IPS-15b (cell line): ENCODE measurements around the gene TCAIM.

Experiments
- H3K27me3 ChIP-seq: one replicate; pipeline ENCODE4 v1.6.1; 2013; ENCODE audit warnings: low read length; ENCODE audit not compliant: control insufficient read depth, insufficient read depth
- H3K36me3 ChIP-seq: one replicate; pipeline ENCODE4 v1.6.1; 2013; ENCODE audit warnings: low read length; ENCODE audit not compliant: control insufficient read depth, insufficient read depth
- H3K4me1 ChIP-seq: one replicate; pipeline ENCODE4 v1.6.1; 2013; ENCODE audit warnings: mild to moderate bottlenecking, low read length; ENCODE audit not compliant: control insufficient read depth, insufficient read depth
- H3K4me3 ChIP-seq: one replicate; pipeline ENCODE4 v1.5.1; 2013; ENCODE audit warnings: low read depth, low read length
- H3K9ac ChIP-seq: one replicate; pipeline ENCODE4 v1.6.1; 2013; ENCODE audit warnings: low read depth, mild to moderate bottlenecking, low read length
- H3K9me3 ChIP-seq: one replicate; pipeline ENCODE4 v1.6.1; 2013; ENCODE audit warnings: mild to moderate bottlenecking, low read length; ENCODE audit not compliant: control insufficient read depth, insufficient read depth

The TCAIM gene

GRCh38 chr3:44338010-44338827, at the start of gene TCAIM:
TCAIM (plus strand) TSS chr3:44338766; CDS start chr3:44354783, 16,017 bp downstream.
- Histone ChIP-seq H3K27me3 (peaks cover 2% of the 10 kb centered on the region), H3K4me3 (peak within 1 kb of the TSS; percentile 84), H3K36me3 (no peaks in the 10 kb centered on the region)

GRCh38 chr3:44289882-44290462, 48.6 kb upstream of the TCAIM start:
- no peak overlapping the region for H3K4me3 ChIP-seq
- no peaks in the 10 kb centered on the region for H3K36me3 ChIP-seq
- no peak overlapping the region for H3K9ac ChIP-seq
- H3K27me3 ChIP-seq: no peaks in the 10 kb centered on the region
- H3K4me1 ChIP-seq: no peaks in the 10 kb centered on the region
- no peaks in the 10 kb centered on the region for H3K9me3 ChIP-seq

More at GRCh38 chr3:44338010-44338827, at the start of gene TCAIM:
- Histone ChIP-seq H3K9ac (peak within 1 kb of the TSS; percentile 84), H3K4me1 (no peaks in the 10 kb centered on the region), H3K9me3 (no peaks in the 10 kb centered on the region)

GRCh38 chr3:44292276-44292675, 46.3 kb upstream of the TCAIM start:
- Histone ChIP-seq H3K4me1 (no peaks in the 10 kb centered on the region), H3K9me3 (no peaks in the 10 kb centered on the region), H3K27me3 (no peaks in the 10 kb centered on the region), H3K36me3 (no peaks in the 10 kb centered on the region), H3K4me3 (no peak overlapping the region), H3K9ac (no peak overlapping the region)

- H3K9ac ChIP-seq: no peak overlapping the region
- H3K9me3 ChIP-seq: no peaks in the 10 kb centered on the region
These were observed 45.6 kb upstream of the TCAIM start for GRCh38 chr3:44292947-44293346.

GRCh38 chr3:44297255-44297654, 41.3 kb upstream of the TCAIM start:
- Histone ChIP-seq H3K4me1 (no peaks in the 10 kb centered on the region), H3K4me3 (no peak overlapping the region), H3K36me3 (no peaks in the 10 kb centered on the region), H3K9me3 (no peaks in the 10 kb centered on the region), H3K9ac (no peak overlapping the region), H3K27me3 (no peaks in the 10 kb centered on the region)

More at GRCh38 chr3:44292947-44293346, 45.6 kb upstream of the TCAIM start:
- Histone ChIP-seq H3K4me1 (no peaks in the 10 kb centered on the region), H3K27me3 (no peaks in the 10 kb centered on the region), H3K36me3 (no peaks in the 10 kb centered on the region), H3K4me3 (no peak overlapping the region)

GRCh38 chr3:44301746-44302145, 36.8 kb upstream of the TCAIM start:
- Histone ChIP-seq H3K4me3 (no peak overlapping the region), H3K4me1 (no peaks in the 10 kb centered on the region), H3K9ac (no peak overlapping the region), H3K36me3 (no peaks in the 10 kb centered on the region), H3K27me3 (no peaks in the 10 kb centered on the region), H3K9me3 (no peaks in the 10 kb centered on the region)

GRCh38 chr3:44309500-44309899, 29.1 kb upstream of the TCAIM start:
- Histone ChIP-seq H3K9me3 (no peaks in the 10 kb centered on the region), H3K27me3 (no peaks in the 10 kb centered on the region), H3K36me3 (no peaks in the 10 kb centered on the region), H3K4me1 (no peaks in the 10 kb centered on the region), H3K9ac (no peak overlapping the region), H3K4me3 (no peak overlapping the region)

- Histone ChIP-seq H3K4me1 (no peaks in the 10 kb centered on the region), H3K9me3 (no peaks in the 10 kb centered on the region), H3K4me3 (no peak overlapping the region), H3K27me3 (no peaks in the 10 kb centered on the region), H3K9ac (no peak overlapping the region), H3K36me3 (no peaks in the 10 kb centered on the region)
These were observed 19.7 kb upstream of the TCAIM start for GRCh38 chr3:44318891-44319311.

- no peaks in the 10 kb centered on the region for H3K27me3 ChIP-seq
- no peak overlapping the region for H3K4me3 ChIP-seq
- H3K9ac ChIP-seq: no peak overlapping the region
- H3K36me3 ChIP-seq: no peaks in the 10 kb centered on the region
- no peaks in the 10 kb centered on the region for H3K4me1 ChIP-seq
- H3K9me3 ChIP-seq: no peaks in the 10 kb centered on the region
These were observed 17.2 kb upstream of the TCAIM start for GRCh38 chr3:44321335-44321734.

GRCh38 chr3:44323341-44323955, 15.1 kb upstream of the TCAIM start:
- Histone ChIP-seq H3K4me1 (no peaks in the 10 kb centered on the region), H3K36me3 (no peaks in the 10 kb centered on the region), H3K4me3 (no peak overlapping the region)

GRCh38 chr3:44324584-44324983, 14.0 kb upstream of the TCAIM start:
- H3K9me3 ChIP-seq: no peaks in the 10 kb centered on the region
- H3K4me3 ChIP-seq: no peak overlapping the region
- H3K27me3 ChIP-seq: no peaks in the 10 kb centered on the region
- H3K9ac ChIP-seq: no peak overlapping the region
- no peaks in the 10 kb centered on the region for H3K36me3 ChIP-seq
- H3K4me1 ChIP-seq: no peaks in the 10 kb centered on the region

More at GRCh38 chr3:44323341-44323955, 15.1 kb upstream of the TCAIM start:
- no peak overlapping the region for H3K9ac ChIP-seq
- H3K9me3 ChIP-seq: no peaks in the 10 kb centered on the region
- no peaks in the 10 kb centered on the region for H3K27me3 ChIP-seq

- no peaks in the 10 kb centered on the region for H3K9me3 ChIP-seq
- no peaks in the 10 kb centered on the region for H3K27me3 ChIP-seq
- H3K4me3 ChIP-seq: no peak overlapping the region
- H3K36me3 ChIP-seq: no peaks in the 10 kb centered on the region
- no peaks in the 10 kb centered on the region for H3K4me1 ChIP-seq
- H3K9ac ChIP-seq: no peak overlapping the region
These were observed 12.5 kb upstream of the TCAIM start for GRCh38 chr3:44326019-44326418.
